OCI-LY3 (cell line): ENCODE measurements around the gene HK2.

Experiments used
- CTCF ChIP-seq: fragments of 200-600, 300-600 bp; sonication (generic); IDR thresholded peaks from 2 replicates; pipeline ENCODE4 v1.5.1; 2014; ENCODE audit warnings: antibody characterized with exemption, low read length, low read depth
- EZH2phosphoT487 ChIP-seq: fragments of 200-600 bp; shearing (Covaris generic); IDR thresholded peaks from 2 replicates; pipeline ENCODE4 v1.6.1; 2018; ENCODE audit warnings: antibody characterized with exemption, mixed run types, low read depth

GRCh38 chr2:74835831-74836674 is 2.1 kb downstream of the HK2 start:
- TF ChIP-seq CTCF (peak; percentile 57), EZH2phosphoT487 (no peak)
